NCI-H1105 (cell line): ENCODE data around the gene SPDYE18.
"Not testable (repeated sequence)": the region's sequence is repeated elsewhere in the genome, so short reads cannot be mapped to it uniquely, and the experiment has no call there.

Experiments used
- DNase-seq: peaks from one replicate; lab custom pipeline; 2025; lab: John Stamatoyannopoulos, UW

SPDYE18 gene, protein sequence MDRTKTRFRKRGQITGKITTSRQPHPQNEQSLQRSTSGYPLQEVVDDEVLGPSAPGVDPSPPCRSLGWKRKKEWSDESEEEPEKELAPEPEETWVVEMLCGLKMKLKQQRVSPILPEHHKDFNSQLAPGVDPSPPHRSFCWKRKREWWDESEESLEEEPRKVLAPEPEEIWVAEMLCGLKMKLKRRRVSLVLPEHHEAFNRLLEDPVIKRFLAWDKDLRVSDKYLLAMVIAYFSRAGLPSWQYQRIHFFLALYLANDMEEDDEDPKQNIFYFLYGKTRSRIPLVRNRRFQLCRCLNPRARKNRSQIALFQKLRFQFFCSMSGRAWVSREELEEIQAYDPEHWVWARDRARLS

GRCh38 chr7:77062557-77062956 is at the start of gene SPDYE18:
Gene SPDYE18 (minus strand): TSS chr7:77062558. CDS start chr7:77060512, 2,046 bp downstream.
- DNase-seq: not testable (repeated sequence)

DNA sequence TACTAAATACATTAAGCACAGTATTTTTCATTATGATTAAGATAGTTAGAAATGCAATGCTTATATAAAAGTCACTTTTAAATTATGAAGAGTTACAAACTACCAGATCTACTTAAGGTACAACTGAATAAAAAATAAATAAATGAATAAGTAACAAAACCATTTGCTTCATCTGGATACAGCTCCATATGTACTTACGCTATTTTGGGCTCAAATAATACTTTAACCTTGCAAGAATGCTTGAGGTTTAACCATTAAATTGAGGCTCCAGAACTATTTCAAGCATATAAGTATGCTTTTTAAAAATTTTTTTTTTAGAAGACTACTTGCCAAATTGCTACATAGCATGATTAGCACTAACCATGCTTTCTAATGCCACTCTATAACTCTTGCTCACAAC is 46.0 kb upstream of the SPDYE18 start:
- not testable (repeated sequence) for DNase-seq

- DNase-seq: not testable (repeated sequence)
Observed at GRCh38 chr7:77107659-77108058, 45.3 kb upstream of the SPDYE18 start.

GRCh38 chr7:77105904-77106303 is 43.5 kb upstream of the SPDYE18 start:
- DNase-seq: not testable (repeated sequence)

GRCh38 chr7:77102671-77103070 is 40.3 kb upstream of the SPDYE18 start:
- not testable (repeated sequence) for DNase-seq

DNA sequence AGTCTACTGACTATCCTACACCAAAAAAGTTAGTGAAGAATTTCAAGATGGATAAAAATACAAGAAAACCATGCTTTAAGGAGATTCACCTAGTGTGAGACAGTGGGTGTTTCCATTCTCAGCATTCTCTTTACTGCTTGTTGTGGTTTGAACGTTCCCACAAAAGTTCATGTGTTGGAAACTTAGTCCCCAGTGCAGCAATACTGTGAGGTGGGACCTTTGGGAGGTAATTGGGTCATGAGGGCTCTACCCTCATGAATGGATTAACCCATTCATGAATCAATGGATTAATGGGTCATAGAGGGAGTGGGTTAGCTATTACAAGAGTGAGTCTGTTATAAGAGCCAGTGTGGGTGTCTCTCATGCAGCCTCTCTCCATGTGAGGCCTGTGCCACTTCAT is 38.8 kb upstream of the SPDYE18 start:
- DNase-seq: not testable (repeated sequence)

DNA sequence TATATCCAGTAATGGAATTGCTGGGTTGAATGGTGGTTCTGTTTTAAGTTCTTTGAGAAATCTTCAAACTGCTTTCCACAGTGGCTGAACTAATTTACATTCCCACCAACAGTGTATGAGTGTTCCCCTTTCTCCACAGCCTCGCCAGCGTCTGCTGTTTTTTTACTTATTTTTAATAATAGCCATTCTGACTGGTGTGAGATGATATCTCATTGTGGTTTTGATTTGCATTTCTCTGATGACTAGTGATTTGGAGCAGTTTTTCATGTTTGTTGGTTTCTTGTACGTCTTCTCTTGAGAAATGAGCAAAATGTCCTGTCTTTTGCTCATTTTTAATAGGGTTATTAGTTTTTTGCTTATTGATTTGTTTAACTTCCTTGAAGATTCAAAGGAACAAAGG is 38.1 kb upstream of the SPDYE18 start:
- DNase-seq: not testable (repeated sequence)

- DNase-seq: not testable (repeated sequence)
Observed at GRCh38 chr7:77092301-77092700, 29.9 kb upstream of the SPDYE18 start.

DNA sequence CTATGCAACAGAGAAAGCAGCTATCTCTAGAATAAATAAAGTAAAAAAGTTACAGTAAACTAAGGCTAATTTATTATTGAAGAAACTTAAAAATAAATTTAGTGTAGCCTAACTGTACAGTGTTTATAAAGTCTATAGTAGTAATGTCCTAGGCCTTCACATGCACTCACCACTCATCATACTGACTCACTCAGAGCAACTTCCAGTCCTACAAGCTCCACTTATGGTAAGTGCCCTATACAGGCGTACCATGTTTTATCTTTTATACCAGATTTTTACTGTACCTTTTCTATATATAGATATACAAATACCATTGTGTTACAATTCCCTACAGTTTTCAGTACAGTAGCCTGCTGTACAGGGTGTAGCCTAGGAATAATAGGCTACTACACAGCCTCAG is 19.8 kb upstream of the SPDYE18 start:
- not testable (repeated sequence) for DNase-seq

DNA sequence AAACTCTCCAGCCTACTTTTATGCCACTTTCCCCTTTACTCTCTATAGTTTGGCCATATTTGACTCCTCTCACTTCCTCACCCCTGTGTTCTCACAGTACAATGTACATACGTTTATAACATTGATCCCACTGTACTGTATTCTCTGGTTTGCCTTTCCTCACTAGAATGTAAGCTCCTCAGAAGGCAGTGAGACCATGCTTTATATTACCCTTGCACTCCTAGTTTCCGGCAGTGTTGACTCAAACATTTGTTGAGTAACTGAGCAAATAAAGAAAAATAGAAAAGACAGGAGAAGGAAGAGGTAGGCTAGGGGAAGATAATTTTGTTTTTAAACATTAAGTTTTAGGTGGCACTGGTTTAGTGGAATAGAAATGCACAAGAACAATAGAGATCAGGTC is 17.9 kb upstream of the SPDYE18 start:
- not testable (repeated sequence) for DNase-seq

DNA sequence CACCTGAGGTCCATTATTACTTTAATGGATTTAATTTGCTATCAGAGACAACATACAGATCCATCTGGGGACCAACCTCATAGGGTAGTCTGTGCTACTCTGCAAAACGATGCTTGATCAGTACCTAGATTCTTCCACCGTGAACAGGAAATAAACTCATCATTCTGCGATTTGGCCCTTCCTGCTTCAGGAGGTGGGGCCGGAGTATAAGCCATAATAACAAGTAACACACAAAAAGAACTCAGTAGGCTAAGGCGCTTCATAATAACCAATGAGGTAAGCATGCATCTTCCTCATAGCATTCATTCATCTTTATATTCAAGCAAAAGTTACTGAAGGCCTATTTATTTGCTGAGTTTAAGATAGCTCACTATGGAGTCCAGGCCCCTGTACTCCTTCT is 17.3 kb upstream of the SPDYE18 start:
- not testable (repeated sequence) for DNase-seq

GRCh38 chr7:77079112-77079511 is 16.8 kb upstream of the SPDYE18 start:
- DNase-seq: not testable (repeated sequence)

- not testable (repeated sequence) for DNase-seq
Observed at GRCh38 chr7:77077060-77077459, 14.7 kb upstream of the SPDYE18 start.

DNA sequence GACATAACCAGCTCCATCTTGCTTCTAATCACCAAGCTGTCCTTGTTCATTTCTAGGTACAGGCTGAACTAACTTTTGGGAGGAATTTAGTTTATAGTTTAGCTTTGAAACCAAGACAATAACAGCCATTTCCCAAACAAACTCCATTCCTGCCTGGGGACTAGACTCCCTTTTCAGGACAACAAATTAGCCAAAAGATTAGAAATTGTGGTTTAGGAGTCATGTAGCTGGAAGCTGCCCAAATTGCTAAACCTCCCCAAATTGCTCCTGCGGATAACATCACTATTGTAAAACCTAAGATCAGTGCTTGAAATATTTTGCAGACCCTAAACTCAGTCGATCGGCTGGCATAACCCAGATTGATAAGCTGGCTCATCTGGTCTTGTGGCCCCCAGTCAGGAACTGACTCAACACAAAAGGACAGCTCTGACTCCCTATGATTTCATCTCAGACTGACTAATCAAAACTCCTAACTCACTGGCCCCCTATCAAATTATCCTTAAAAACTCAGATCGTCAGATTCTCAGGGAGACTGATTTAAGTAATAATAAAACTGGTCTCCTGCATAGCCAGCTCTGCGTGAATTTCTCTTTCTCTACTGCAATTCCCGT is 12.5 kb upstream of the SPDYE18 start:
- not testable (repeated sequence) for DNase-seq

GRCh38 chr7:77071108-77071507 is 8.8 kb upstream of the SPDYE18 start:
- not testable (repeated sequence) for DNase-seq

DNA sequence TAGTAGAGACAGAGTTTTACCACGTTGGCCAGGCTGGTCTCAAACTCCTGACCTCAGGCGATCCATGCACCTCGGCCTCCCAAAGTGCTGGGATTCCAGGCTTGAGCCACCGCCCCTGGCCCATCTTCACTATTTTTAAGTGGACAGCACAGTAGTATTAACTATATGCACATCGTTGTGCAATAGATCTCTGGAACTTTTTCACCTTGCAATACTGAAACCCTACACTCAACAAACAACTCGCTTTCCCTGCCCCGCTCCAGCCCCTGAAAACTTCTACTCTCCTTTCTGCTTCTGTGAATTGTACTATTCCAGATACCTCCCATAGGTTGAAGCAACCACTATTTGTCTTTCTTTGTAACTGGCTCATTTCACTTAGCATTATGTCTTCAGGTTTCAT is 3.5 kb upstream of the SPDYE18 start:
- DNase-seq: not testable (repeated sequence)

GRCh38 chr7:77063732-77064131 is 1.4 kb upstream of the SPDYE18 start:
- DNase-seq: not testable (repeated sequence)

GRCh38 chr7:77032261-77032660 is 30.1 kb downstream of the SPDYE18 start, which contains the start of gene SPDYE17:
Gene SPDYE17 (minus strand): TSS chr7:77032361. CDS start chr7:77030570, 1,791 bp downstream.
- DNase-seq: not testable (repeated sequence)

GRCh38 chr7:77026349-77026748 is 36.0 kb downstream of the SPDYE18 start:
- DNase-seq: not testable (repeated sequence)

- not testable (repeated sequence) for DNase-seq
Observed at GRCh38 chr7:77010074-77010680, 52.2 kb downstream of the SPDYE18 start.

GRCh38 chr7:77008000-77008399 is 54.4 kb downstream of the SPDYE18 start:
- DNase-seq: not testable (repeated sequence)
